Mesenchymal stem cell (in vitro differentiated cells and primary cell): ENCODE results near the gene CMTM7. TPM values are rescaled to one million over a fixed set of nuclear protein-coding genes. Genes with fewer than 3 reads are reported as not detected.

Source experiments
- DNase-seq: peaks from one replicate; pipeline ENCODE4 v3.0.0-alpha.2; 2013
- H2AFZ ChIP-seq: one replicate; pipeline ENCODE4 v1.6.1; 2013; ENCODE audit warnings: low read depth, mild to moderate bottlenecking, control low read depth, inconsistent platforms, low read length, moderate library complexity
- H2AK5ac ChIP-seq: 2 replicates; pipeline ENCODE4 v1.6.1; 2013; ENCODE audit warnings: low read length, moderate library complexity, mild to moderate bottlenecking, inconsistent platforms; ENCODE audit not compliant: severe bottlenecking
- H2BK120ac ChIP-seq: one replicate; pipeline ENCODE4 v1.6.1; 2013; ENCODE audit warnings: low read depth, mild to moderate bottlenecking, inconsistent platforms, low read length, moderate library complexity
- H2BK12ac ChIP-seq, 2 experiments: one replicate each; pipeline ENCODE4 v1.6.1; 2013; ENCODE audit warnings: inconsistent platforms in 2 of 2, low read length in 2 of 2, mild to moderate bottlenecking in 2 of 2, moderate library complexity in 2 of 2, control low read depth in 1 of 2
- H2BK15ac ChIP-seq: one replicate; pipeline ENCODE4 v1.6.1; 2013; ENCODE audit warnings: mild to moderate bottlenecking, low read depth, inconsistent platforms; ENCODE audit not compliant: poor library complexity, severe bottlenecking
- H2BK5ac ChIP-seq: 2 replicates; pipeline ENCODE4 v1.6.1; 2013; ENCODE audit warnings: low read depth, mild to moderate bottlenecking, low read length, control low read depth, inconsistent platforms; ENCODE audit not compliant: poor library complexity, severe bottlenecking
- H3K14ac ChIP-seq, 2 experiments: one replicate each; pipeline ENCODE4 v1.6.1; 2013; ENCODE audit warnings: inconsistent platforms in 2 of 2, low read length in 2 of 2, control low read depth in 1 of 2, mild to moderate bottlenecking in 1 of 2, moderate library complexity in 1 of 2
- H3K18ac ChIP-seq, 2 experiments: one replicate each; pipeline ENCODE4 v1.6.1; 2013; ENCODE audit warnings: inconsistent platforms in 2 of 2, low read length in 2 of 2, control low read depth in 1 of 2, low read depth in 1 of 2, mild to moderate bottlenecking in 1 of 2
- H3K23ac ChIP-seq, 2 experiments: one replicate each; pipeline ENCODE4 v1.6.1; 2013; ENCODE audit warnings: inconsistent platforms in 2 of 2, low read length in 2 of 2, mild to moderate bottlenecking in 2 of 2, moderate library complexity in 2 of 2, control low read depth in 1 of 2
- H3K27ac ChIP-seq: 2 replicates; pipeline ENCODE4 v1.5.1; 2013; ENCODE audit warnings: mild to moderate bottlenecking, moderate library complexity, low read length, control low read depth, inconsistent platforms; ENCODE audit not compliant: poor library complexity, severe bottlenecking
- H3K27me3 ChIP-seq, 2 experiments: 2 replicates each; pipeline versions ENCODE4 v1.6.1 to v1.7.0; 2013; ENCODE audit warnings: low read length in 2 of 2, mild to moderate bottlenecking in 2 of 2, moderate library complexity in 2 of 2, control low read depth in 1 of 2, inconsistent platforms in 1 of 2; ENCODE audit not compliant: control insufficient read depth in 1 of 2, insufficient read depth in 1 of 2
- H3K36me3 ChIP-seq, 2 experiments: 2 replicates each; pipeline versions ENCODE4 v1.6.1 to v1.7.0; 2013; ENCODE audit warnings: low read length in 2 of 2, control low read depth in 1 of 2, inconsistent platforms in 1 of 2, low read depth in 1 of 2, mild to moderate bottlenecking in 1 of 2; ENCODE audit not compliant: insufficient read depth in 2 of 2, control insufficient read depth in 1 of 2
- H3K4ac ChIP-seq, 2 experiments: one replicate each; pipeline ENCODE4 v1.6.1; 2013; ENCODE audit warnings: inconsistent platforms in 2 of 2, low read length in 2 of 2, mild to moderate bottlenecking in 2 of 2, moderate library complexity in 2 of 2, control low read depth in 1 of 2, low read depth in 1 of 2
- H3K4me1 ChIP-seq: 2 replicates; pipeline ENCODE4 v1.6.1; 2013; ENCODE audit warnings: low read depth, low read length, control low read depth; ENCODE audit not compliant: control insufficient read depth, insufficient read depth
- H3K4me2 ChIP-seq: 2 replicates; pipeline ENCODE4 v1.6.1; 2013; ENCODE audit warnings: low read length, mild to moderate bottlenecking, inconsistent platforms; ENCODE audit not compliant: poor library complexity, severe bottlenecking
- H3K4me3 ChIP-seq, 2 experiments: 2 replicates each; pipeline versions ENCODE4 v1.5.1 to v1.7.0; 2013; ENCODE audit warnings: low read length in 2 of 2, mild to moderate bottlenecking in 2 of 2, control low read depth in 1 of 2, low read depth in 1 of 2; ENCODE audit not compliant: insufficient read depth in 1 of 2
- H3K79me1 ChIP-seq: replicated peaks from 2 replicates; pipeline ENCODE4 v1.6.1; 2013; ENCODE audit warnings: mild to moderate bottlenecking, control low read depth, low read length, inconsistent platforms; ENCODE audit not compliant: poor library complexity, severe bottlenecking
- H3K9ac ChIP-seq: 2 replicates; pipeline ENCODE4 v1.7.0; 2013; ENCODE audit warnings: mild to moderate bottlenecking, low read length, moderate library complexity
- H3K9me3 ChIP-seq: 2 replicates; pipeline ENCODE4 v1.7.0; 2013; ENCODE audit warnings: mild to moderate bottlenecking, low read length; ENCODE audit not compliant: control insufficient read depth
- H4K8ac ChIP-seq: one replicate; pipeline ENCODE4 v1.6.1; 2013; ENCODE audit warnings: inconsistent platforms, mild to moderate bottlenecking, low read length, moderate library complexity
- H4K91ac ChIP-seq: one replicate; pipeline ENCODE4 v1.6.1; 2013; ENCODE audit warnings: mild to moderate bottlenecking, low read length, inconsistent platforms
- WGBS: methylation state at CpG from one replicate; pipeline ENCODE4 v1.1.7; 2013; ENCODE audit warnings: mixed read lengths; 5-methylcytosine and 5-hydroxymethylcytosine counted together
- polyA plus RNA-seq, 2 experiments: library from polyadenylated mRNA; stranded (reverse); fragments of 200-250 nt; gene quantifications; one replicate each; pipeline ENCODE4 v1.2.3, GENCODE V29; 2013

CMTM7 gene
- 15.4 TPM for polyA plus RNA-seq (2013, experiment 1 of 2)
- 14.4 TPM for polyA plus RNA-seq (2013, experiment 2 of 2)

GRCh38 chr3:32391643-32392535 is at the start of gene CMTM7:
Gene CMTM7 (plus strand): TSS chr3:32391853. CDS start chr3:32391907, 54 bp downstream.
- under 1% methylated on average over 78 of the region's 107 CpGs for WGBS

DNA sequence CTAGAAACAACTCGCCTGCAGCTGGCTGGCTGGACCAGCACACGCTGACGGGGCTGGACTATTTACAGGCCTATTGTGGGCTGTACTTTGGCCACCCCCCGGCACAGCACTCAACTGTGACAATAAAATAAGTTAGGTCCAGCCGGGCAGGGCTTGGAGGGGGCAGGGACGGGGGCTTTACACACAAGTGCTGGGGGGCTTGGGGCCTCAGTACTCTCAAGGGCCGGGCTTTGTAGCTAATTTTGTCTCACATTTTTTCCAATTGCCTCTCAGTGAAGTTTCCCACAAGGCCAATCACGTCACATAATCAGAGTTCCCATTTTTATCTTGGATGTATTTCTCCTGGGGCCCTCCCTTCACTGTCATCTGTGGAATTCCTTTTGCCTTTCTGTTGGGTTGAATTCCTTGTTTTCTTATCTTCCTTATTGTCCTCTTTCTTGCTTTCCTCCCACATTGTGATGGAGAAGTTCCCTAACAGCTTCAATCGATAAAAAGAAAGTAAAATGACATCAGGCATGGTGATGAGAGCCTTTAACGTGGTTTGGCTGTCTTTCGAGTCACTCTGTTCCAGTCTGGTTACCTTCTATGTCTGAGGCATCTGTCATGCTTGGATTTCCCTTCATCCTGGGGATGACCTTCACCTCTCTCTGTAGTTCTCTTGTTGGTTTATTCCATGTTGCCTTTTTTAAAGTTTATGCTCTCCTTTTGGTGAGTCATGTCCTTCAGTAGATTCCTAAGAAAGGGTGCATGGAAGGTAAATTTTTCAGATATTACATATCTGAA is 44.1 kb upstream of the CMTM7 start:
- H3K4me2 ChIP-seq, result no peak overlapping the region

More at GRCh38 chr3:32391643-32392535, at the start of gene CMTM7:
- Histone ChIP-seq H2AFZ (peak within 1 kb of the TSS; percentile 92), H4K8ac (peak within 1 kb of the TSS; percentile 71), H3K4ac (peak within 1 kb of the TSS; percentile 42 to 91), H3K4me1 (peaks cover 8% of the 10 kb centered on the region), H3K18ac (peak within 1 kb of the TSS; percentile 86 to 95), H2BK15ac (no peak within 1 kb of the TSS), H3K23ac (peak within 1 kb of the TSS; percentile 89 to 97), H3K14ac (peak within 1 kb of the TSS in 1 of 2 experiments; percentile 83), H2BK12ac (peak within 1 kb of the TSS in 1 of 2 experiments; percentile 87), H4K91ac (no peak within 1 kb of the TSS), H2BK5ac (peak within 1 kb of the TSS; percentile 59), H3K27me3 (no peaks in the 10 kb centered on the region), H3K9me3 (no peaks in the 10 kb centered on the region), H3K4me3 (peak within 1 kb of the TSS; percentile 88 to 90), H2AK5ac (no peak within 1 kb of the TSS), H3K9ac (peak within 1 kb of the TSS; percentile 96), H3K79me1 (peaks cover 20% of the 10 kb centered on the region), H3K4me2 (peak within 1 kb of the TSS; percentile 97), H3K27ac (peak within 1 kb of the TSS; percentile 52), H2BK120ac (peak within 1 kb of the TSS; percentile 73), H3K36me3 (no peaks in the 10 kb centered on the region)
- DNase-seq, result peak; percentile 52

GRCh38 chr3:32349184-32349583 is 42.5 kb upstream of the CMTM7 start:
- no peaks in the 10 kb centered on the region for H3K36me3 ChIP-seq
- no peaks in the 10 kb centered on the region for H3K4me1 ChIP-seq
- WGBS, result 78% methylated on average over 2 of the region's 2 CpGs
- H2BK15ac ChIP-seq, result no peak overlapping the region
- H4K91ac ChIP-seq, result no peak overlapping the region
- H3K27ac ChIP-seq, result no peak overlapping the region
- no peak overlapping the region for H2BK120ac ChIP-seq
- H3K14ac ChIP-seq, result no peak overlapping the region
- no peak overlapping the region for H3K18ac ChIP-seq
- H3K4ac ChIP-seq, result no peak overlapping the region
- no peak overlapping the region for H3K4me2 ChIP-seq
- no peak overlapping the region for H2BK5ac ChIP-seq
- H3K4me3 ChIP-seq, result no peak overlapping the region
- H3K27me3 ChIP-seq, result no peaks in the 10 kb centered on the region
- H3K23ac ChIP-seq, result no peak overlapping the region
- H3K9ac ChIP-seq, result no peak overlapping the region
- no peak overlapping the region for H2AK5ac ChIP-seq
- H2BK12ac ChIP-seq, result no peak overlapping the region
- H2AFZ ChIP-seq, result no peak overlapping the region
- no peak overlapping the region for H4K8ac ChIP-seq
- no peak for DNase-seq
- peaks cover 2% of the 10 kb centered on the region for H3K79me1 ChIP-seq
- H3K9me3 ChIP-seq, result no peaks in the 10 kb centered on the region

More for the DNA sequence above, 44.1 kb upstream of the CMTM7 start:
- Histone ChIP-seq H3K23ac (no peak overlapping the region), H3K14ac (no peak overlapping the region), H3K18ac (no peak overlapping the region), H4K8ac (no peak overlapping the region), H4K91ac (no peak overlapping the region), H2BK12ac (no peak overlapping the region), H3K27me3 (no peaks in the 10 kb centered on the region), H3K4me1 (no peaks in the 10 kb centered on the region), H2AK5ac (no peak overlapping the region), H3K9ac (no peak overlapping the region), H3K36me3 (no peaks in the 10 kb centered on the region), H3K4ac (no peak overlapping the region), H2BK5ac (no peak overlapping the region), H3K9me3 (no peaks in the 10 kb centered on the region), H2BK120ac (no peak overlapping the region), H3K4me3 (no peak overlapping the region), H3K27ac (no peak overlapping the region), H2BK15ac (no peak overlapping the region), H2AFZ (no peak overlapping the region), H3K79me1 (peaks cover 2% of the 10 kb centered on the region)
- 69% methylated on average over 11 of the region's 11 CpGs for WGBS
- DNase-seq, result no peak

GRCh38 chr3:32352563-32352962 is 39.1 kb upstream of the CMTM7 start:
- Histone ChIP-seq H3K4ac (no peak overlapping the region), H3K4me2 (no peak overlapping the region), H3K4me1 (peaks cover 2% of the 10 kb centered on the region), H3K18ac (no peak overlapping the region), H3K79me1 (peaks cover 5% of the 10 kb centered on the region), H4K91ac (no peak overlapping the region), H2BK120ac (no peak overlapping the region), H2BK5ac (no peak overlapping the region), H3K27ac (no peak overlapping the region), H3K23ac (no peak overlapping the region), H4K8ac (no peak overlapping the region), H3K27me3 (peaks cover 0 to 13% of the 10 kb centered on the region in 2 experiments), H3K9me3 (no peaks in the 10 kb centered on the region), H3K4me3 (no peak overlapping the region), H3K14ac (no peak overlapping the region), H3K9ac (no peak overlapping the region), H3K36me3 (no peaks in the 10 kb centered on the region), H2AFZ (no peak overlapping the region), H2AK5ac (no peak overlapping the region), H2BK15ac (no peak overlapping the region), H2BK12ac (no peak overlapping the region)
- DNase-seq, result no peak
